T47D (cell line): Measurements from ENCODE around the gene SLC37A1.
A peak's percentile ranks its signal among the peaks of the same experiment; 100 is the strongest.

Source experiments
- DNase-seq, 2 experiments: peaks; one replicate each; pipeline versions ENCODE4 v3.0.0 to v3.0.0-alpha.2; 2011 to 2012; ENCODE audit warnings: low read depth in 1 of 2, low spot score in 1 of 2
- JUND ChIP-seq: IDR thresholded peaks from 2 replicates; pipeline ENCODE4 v1.6.1; 2012; ENCODE audit warnings: low read depth
- in situ Hi-C: cut with HindIII; loops from 2 replicates; pipeline ENCODE4 v1.10.0; 2016; ENCODE audit warnings: low sequenced_read_pairs, low pct_unique_long_range_greater_than_20kb

SLC37A1 gene

DNA sequence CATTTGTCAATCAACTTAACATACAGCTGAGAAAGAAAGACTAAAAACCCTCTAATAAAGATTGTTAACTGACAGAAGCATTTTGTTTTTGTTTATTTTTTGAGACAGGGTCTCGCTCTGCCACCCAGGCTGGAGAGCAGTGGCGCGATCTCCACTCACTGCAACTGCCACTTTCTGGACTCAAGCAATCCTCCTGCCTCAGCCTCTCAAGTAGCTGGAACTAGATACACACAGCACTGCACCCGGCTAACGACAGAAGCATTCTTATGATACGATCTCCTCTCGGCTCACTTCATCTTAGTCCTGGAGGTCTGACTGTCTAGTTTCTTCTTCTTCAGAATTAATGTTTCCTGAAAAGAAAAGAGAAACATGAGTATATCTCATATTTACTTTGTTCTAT, 41.1 kb upstream of the SLC37A1 start:
- in situ Hi-C loops: no loop called here
- no peak for DNase-seq
- TF ChIP-seq JUND: no peak

GRCh38 chr21:42473498-42474042, 40.1 kb upstream of the SLC37A1 start:
- in situ Hi-C loops: no loop called here
- DNase-seq: no peak
- TF ChIP-seq JUND: no peak

GRCh38 chr21:42474043-42474831, 39.4 kb upstream of the SLC37A1 start:
- in situ Hi-C loops: no loop called here

GRCh38 chr21:42475036-42475435, 38.6 kb upstream of the SLC37A1 start:
- no peak for DNase-seq
- no peak for TF ChIP-seq JUND
- in situ Hi-C loops: no loop called here

More at GRCh38 chr21:42474043-42474831, 39.4 kb upstream of the SLC37A1 start:
- TF ChIP-seq JUND: peak; percentile 81; the same call in 1 of the 2 replicates
- DNase-seq: peak; percentile 76 to 80

- DNase-seq: no peak
- in situ Hi-C loops: no loop called here
- no peak for TF ChIP-seq JUND
Observed at GRCh38 chr21:42475526-42476387, 37.9 kb upstream of the SLC37A1 start.

- no peak for DNase-seq
Observed at GRCh38 chr21:42476388-42477331, 37.0 kb upstream of the SLC37A1 start.

DNA sequence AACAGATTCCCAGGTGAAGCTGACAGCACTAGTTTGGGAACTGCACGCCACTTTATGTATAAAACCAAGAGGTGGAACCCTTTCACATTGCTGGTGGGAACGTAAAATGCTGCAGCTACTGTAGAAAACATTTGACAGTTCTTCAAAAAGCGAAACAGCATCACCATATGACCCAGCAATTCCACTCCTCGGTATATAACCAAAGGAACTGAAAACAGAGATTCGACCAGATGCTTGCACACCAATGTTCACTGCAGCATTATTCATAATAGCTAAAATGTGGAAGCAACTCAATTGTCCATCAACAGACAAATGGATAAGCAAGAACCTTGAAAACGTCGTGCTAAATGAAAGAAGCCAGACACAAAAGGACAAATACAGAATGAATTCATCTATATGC, 35.1 kb upstream of the SLC37A1 start:
- no peak for TF ChIP-seq JUND
- no peak for DNase-seq
- in situ Hi-C loops: no loop called here

More at GRCh38 chr21:42476388-42477331, 37.0 kb upstream of the SLC37A1 start:
- in situ Hi-C loops: no loop called here
- TF ChIP-seq JUND: no peak

- DNase-seq: no peak
- in situ Hi-C loops: no loop called here
- TF ChIP-seq JUND: no peak
Observed at GRCh38 chr21:42479582-42479981, 34.1 kb upstream of the SLC37A1 start.

- no peak for TF ChIP-seq JUND
- in situ Hi-C loops: no loop called here
- DNase-seq: no peak
Observed at GRCh38 chr21:42480736-42481135, 32.9 kb upstream of the SLC37A1 start.

- no peak for DNase-seq
- in situ Hi-C loops: no loop called here
- TF ChIP-seq JUND: no peak
Observed at GRCh38 chr21:42481169-42481568, 32.5 kb upstream of the SLC37A1 start.

DNA sequence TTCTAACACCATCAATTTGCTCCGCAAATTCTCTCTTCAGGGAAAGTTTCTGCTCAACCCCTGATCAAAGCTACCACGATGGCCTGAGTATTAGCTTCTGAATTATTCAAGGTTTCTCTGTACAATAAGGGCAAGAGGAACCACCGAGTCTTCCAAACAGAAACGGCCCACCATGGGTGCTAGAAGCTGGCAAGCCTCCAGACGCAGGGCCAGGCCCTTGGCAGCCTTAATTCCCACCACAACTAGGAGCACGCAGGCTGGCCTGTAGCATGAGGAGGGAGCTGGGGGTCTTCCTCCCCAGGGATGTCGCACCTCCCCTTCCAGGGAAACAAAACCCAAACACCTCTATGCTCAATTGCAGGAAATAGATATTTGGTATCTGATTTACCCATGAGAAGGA, 28.7 kb upstream of the SLC37A1 start:
- in situ Hi-C loops: no loop called here
- no peak for DNase-seq
- TF ChIP-seq JUND: no peak

DNA sequence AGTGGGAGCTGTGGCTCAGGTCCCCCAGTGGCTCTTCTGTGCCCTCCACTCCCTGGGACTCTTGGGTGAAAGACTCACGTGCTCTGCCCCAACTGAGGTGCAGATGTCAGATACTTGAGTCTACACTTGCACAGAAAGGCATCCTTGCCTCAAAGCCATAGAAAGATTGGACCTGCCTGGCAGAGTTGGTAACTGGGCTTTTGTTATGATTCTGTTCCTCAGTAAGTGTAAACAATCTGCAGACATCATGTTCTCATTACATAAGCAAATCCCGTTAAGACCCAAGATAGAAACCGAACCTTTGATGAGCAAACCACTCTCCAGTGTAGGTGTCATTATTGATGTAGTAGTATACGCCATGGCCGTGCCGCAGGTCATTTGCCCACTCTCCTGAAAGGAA, 27.6 kb upstream of the SLC37A1 start:
- no peak for DNase-seq
- in situ Hi-C loops: no loop called here
- TF ChIP-seq JUND: no peak
